Muscle of leg (tissue), 11 donors: ENCODE measurements around the gene HK3. TPM values are rescaled to one million over a fixed set of nuclear protein-coding genes. Genes with fewer than 3 reads are reported as not detected.

Experiments
- DNase-seq: peaks from one replicate; pipeline ENCODE4 v3.0.0; 2013
- H3K27ac ChIP-seq: one replicate; pipeline ENCODE4 v1.5.1; 2013; ENCODE audit warnings: mild to moderate bottlenecking, low read length, control low read depth
- H3K27me3 ChIP-seq: one replicate; pipeline ENCODE4 v1.6.1; 2013; ENCODE audit warnings: low read length; ENCODE audit not compliant: control insufficient read depth, insufficient read depth
- H3K36me3 ChIP-seq: one replicate; pipeline ENCODE4 v1.6.1; 2013; ENCODE audit warnings: low read length; ENCODE audit not compliant: control insufficient read depth, insufficient read depth
- H3K4me1 ChIP-seq: one replicate; pipeline ENCODE4 v1.6.1; 2013; ENCODE audit warnings: low read length; ENCODE audit not compliant: control insufficient read depth, insufficient read depth
- H3K4me3 ChIP-seq: one replicate; pipeline ENCODE4 v1.5.1; 2013; ENCODE audit warnings: low read length, control low read depth
- H3K9me3 ChIP-seq: replicated peaks from 2 replicates; pipeline ENCODE4 v1.6.1; 2013; ENCODE audit warnings: low read depth, low read length; ENCODE audit not compliant: control insufficient read depth
- WGBS: methylation state at CpG from one replicate; pipeline ENCODE4 v1.1.5; 2013; ENCODE audit warnings: missing lambda C conversion rate; ENCODE audit not compliant: insufficient coverage; 5-methylcytosine and 5-hydroxymethylcytosine counted together
- polyA plus RNA-seq, 8 donors: library from polyadenylated mRNA; unstranded; fragments of 120-200 nt; gene quantifications; one replicate each; pipeline versions ENCODE4 v1.2.1 to v1.2.3, GENCODE V29; 2013; ENCODE audit warnings: inconsistent platforms in 1 of 8, low replicate concordance in 1 of 8; ENCODE audit not compliant: insufficient read length in 8 of 8, insufficient read depth in 1 of 8
- total RNA-seq: library from RNA; stranded (reverse); fragments of 120-200 nt; gene quantifications from one replicate; pipeline ENCODE4 v1.2.4, GENCODE V29; 2013

HK3 gene
- total and polyA plus RNA-seq, 9 donors, result 0.49 to 1.9 (median 1.2) TPM

DNA sequence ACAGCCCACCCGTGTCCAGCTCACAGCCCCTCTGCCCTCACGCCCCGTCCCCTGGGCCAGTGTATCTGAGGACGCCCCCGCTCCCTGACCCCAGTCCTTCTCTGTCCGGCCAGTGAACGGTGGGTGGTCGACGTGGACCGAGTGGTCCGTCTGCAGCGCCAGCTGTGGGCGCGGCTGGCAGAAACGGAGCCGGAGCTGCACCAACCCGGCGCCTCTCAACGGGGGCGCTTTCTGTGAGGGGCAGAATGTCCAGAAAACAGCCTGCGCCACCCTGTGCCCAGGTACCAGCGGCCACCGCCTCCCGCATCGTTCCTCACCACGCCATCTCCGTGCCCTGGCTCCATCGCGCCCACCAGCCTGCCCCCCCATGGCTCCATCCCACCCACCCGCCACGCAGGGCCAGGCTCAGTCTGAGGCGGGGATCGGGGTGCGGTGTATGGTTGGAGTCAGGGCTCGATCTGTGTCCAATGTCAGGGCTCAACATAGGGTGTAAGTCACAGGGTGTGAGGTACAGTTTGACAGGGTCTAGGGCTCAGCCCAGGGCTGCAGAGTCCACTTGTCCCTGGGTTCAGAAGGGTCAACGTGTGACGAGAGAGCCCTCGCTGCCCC lies 29.5 kb downstream of the HK3 start:
- H3K27me3 ChIP-seq, result peaks cover 46% of the 10 kb centered on the region
- 77% methylated on average over 28 of the region's 38 CpGs for WGBS
- H3K27ac ChIP-seq, result no peak overlapping the region

DNA sequence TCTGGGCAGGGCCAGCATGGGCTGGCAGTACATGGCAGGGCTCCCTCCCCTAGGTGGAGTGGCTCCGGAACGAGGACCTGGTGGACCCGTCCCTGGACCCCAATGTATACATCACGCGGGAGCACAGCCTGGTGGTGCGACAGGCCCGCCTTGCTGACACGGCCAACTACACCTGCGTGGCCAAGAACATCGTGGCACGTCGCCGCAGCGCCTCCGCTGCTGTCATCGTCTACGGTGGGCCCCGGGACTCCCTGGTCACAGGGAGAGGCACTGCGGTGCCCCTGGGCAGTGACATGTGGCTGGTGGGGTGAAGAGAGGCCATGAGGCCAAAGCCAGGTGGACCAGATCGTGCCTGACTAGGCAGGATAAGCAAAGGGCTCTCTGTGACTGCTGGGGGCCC lies 30.4 kb downstream of the HK3 start:
- WGBS, result 87% methylated on average over 20 of the region's 20 CpGs
- H3K27me3 ChIP-seq, result peaks cover 48% of the 10 kb centered on the region

More for the DNA sequence above, 29.5 kb downstream of the HK3 start:
- no peak for DNase-seq
- Histone ChIP-seq H3K4me3 (no peak overlapping the region), H3K4me1 (peaks cover 3% of the 10 kb centered on the region), H3K36me3 (no peaks in the 10 kb centered on the region), H3K9me3 (no peaks in the 10 kb centered on the region)

DNA sequence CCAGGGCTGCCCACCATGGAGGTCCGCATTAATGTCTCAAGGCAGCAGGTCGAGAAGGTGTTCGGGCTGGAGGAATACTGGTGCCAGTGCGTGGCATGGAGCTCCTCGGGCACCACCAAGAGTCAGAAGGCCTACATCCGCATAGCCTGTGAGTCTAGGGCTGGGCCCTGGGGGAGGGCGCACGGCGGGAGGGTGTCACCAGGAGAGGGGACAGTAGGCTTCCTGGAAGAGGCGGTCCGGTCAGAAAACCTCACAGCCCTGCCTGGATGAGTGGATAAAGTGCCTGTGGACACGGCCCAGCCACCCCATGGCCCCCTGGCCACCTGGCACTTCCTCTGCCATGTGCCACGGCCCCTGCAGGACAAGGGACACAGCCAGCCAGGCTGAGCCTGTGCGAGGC lies 31.0 kb downstream of the HK3 start:
- H3K9me3 ChIP-seq, result no peaks in the 10 kb centered on the region
- peaks cover 52% of the 10 kb centered on the region for H3K27me3 ChIP-seq
- WGBS, result 89% methylated on average over 14 of the region's 14 CpGs
- H3K36me3 ChIP-seq, result no peaks in the 10 kb centered on the region
- H3K4me1 ChIP-seq, result no peaks in the 10 kb centered on the region
- H3K27ac ChIP-seq, result no peak overlapping the region
- DNase-seq, result no peak
- H3K4me3 ChIP-seq, result no peak overlapping the region

More for the DNA sequence above, 30.4 kb downstream of the HK3 start:
- Histone ChIP-seq H3K27ac (no peak overlapping the region), H3K4me3 (no peak overlapping the region), H3K4me1 (no peaks in the 10 kb centered on the region), H3K9me3 (no peaks in the 10 kb centered on the region), H3K36me3 (no peaks in the 10 kb centered on the region)
- DNase-seq, result no peak

DNA sequence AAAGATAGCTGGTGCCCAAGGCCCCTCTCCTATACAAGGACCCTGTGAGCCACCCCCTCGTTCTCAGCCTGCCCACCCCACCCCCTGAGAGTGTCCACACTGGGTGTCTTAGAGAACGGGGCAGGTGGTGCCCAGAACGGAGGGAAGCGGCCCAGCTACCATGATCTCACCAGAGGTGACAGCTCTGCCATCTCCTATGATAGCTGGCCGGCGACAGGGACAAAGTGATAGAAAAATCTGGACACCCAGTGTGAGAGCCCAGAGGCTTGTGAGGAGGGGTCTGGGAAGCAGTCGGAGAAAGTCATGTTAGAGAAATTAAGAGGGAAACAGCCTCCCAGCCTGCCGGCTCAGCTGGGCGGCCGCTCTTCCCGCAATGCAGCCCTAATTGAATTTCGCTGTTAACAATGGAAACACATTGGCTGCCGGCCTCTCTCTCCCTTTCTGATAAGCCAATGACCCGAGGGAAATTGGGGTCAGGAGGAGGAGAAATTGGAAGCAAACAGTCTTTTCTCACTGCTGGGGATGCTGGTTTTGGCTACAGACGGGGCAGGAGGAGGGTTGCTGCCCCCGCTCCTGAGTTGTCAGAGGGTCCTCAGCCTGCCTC lies 32.3 kb downstream of the HK3 start:
- Histone ChIP-seq H3K27me3 (peaks cover 65% of the 10 kb centered on the region), H3K36me3 (no peaks in the 10 kb centered on the region), H3K9me3 (no peaks in the 10 kb centered on the region), H3K27ac (no peak overlapping the region), H3K4me3 (no peak overlapping the region), H3K4me1 (no peaks in the 10 kb centered on the region)
- DNase-seq, result no peak
- WGBS, result 34% methylated on average over 11 of the region's 16 CpGs

DNA sequence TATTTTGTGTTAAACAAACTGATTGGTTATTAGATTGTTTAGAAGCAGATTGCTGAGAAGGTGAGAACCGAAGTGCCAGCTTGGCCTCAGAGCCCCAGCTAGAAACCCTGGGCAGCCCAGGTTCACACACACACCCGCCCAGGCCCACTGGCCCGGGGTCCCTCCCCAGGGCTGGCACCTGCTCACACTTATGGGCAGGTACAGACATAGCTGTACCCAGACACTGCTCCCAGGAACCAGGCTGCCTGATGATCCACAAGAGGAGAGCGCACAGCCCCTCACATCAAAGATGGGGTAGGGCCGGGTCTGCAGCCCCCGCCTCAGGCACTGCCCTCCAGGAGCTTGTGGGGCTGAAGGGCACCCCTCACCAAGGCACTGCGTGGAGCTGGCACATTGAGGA lies 33.2 kb downstream of the HK3 start:
- no peaks in the 10 kb centered on the region for H3K9me3 ChIP-seq
- no peak overlapping the region for H3K4me3 ChIP-seq
- DNase-seq, result no peak
- H3K27ac ChIP-seq, result no peak overlapping the region
- no peaks in the 10 kb centered on the region for H3K36me3 ChIP-seq
- H3K27me3 ChIP-seq, result peaks cover 67% of the 10 kb centered on the region
- WGBS, result 89% methylated on average over 5 of the region's 7 CpGs
- no peaks in the 10 kb centered on the region for H3K4me1 ChIP-seq

DNA sequence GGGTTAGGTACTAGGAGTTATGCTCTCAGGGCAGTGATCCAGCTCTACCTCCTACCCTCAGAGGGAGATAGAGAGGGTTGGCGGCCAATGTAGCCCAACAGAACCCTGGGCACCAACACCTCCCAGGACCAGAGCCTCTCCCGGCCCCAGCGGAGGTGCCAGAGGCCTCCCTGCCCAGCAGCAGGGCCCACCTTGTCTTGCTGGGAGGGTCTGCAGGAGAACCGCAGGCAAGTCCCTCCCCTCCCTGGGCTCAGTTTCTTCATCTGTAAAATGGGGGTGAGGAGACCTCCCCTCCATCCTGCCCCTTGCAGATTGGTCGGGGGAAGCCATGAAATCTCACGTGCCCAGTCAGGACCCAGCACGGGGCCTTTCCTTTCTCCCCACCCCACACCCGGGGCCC lies 34.4 kb downstream of the HK3 start:
- H3K4me3 ChIP-seq, result no peak overlapping the region
- WGBS, result 73% methylated on average over 3 of the region's 8 CpGs
- no peaks in the 10 kb centered on the region for H3K36me3 ChIP-seq
- no peaks in the 10 kb centered on the region for H3K9me3 ChIP-seq
- H3K27ac ChIP-seq, result no peak overlapping the region
- H3K27me3 ChIP-seq, result peaks cover 66% of the 10 kb centered on the region
- no peaks in the 10 kb centered on the region for H3K4me1 ChIP-seq
- no peak for DNase-seq

DNA sequence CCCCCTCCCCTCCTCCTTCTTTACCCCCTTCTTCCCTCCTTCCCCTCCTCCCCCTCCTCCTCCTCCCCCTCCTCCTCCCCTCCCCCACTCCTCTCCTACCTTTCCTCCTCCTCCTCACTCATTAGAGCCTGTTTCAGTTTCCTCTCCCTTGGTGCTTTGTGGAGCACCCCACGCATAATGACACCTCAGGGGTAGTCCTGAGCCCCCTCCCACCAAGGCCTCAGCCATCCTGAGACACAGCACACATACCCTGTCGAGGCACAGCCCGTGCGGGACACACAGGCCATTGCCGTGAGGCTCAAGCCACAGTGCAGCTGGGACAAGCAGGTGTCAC lies 35.4 kb downstream of the HK3 start:
- H3K4me1 ChIP-seq, result no peaks in the 10 kb centered on the region
- no peak overlapping the region for H3K27ac ChIP-seq
- DNase-seq, result no peak
- no peaks in the 10 kb centered on the region for H3K9me3 ChIP-seq
- no peak overlapping the region for H3K4me3 ChIP-seq
- peaks cover 70% of the 10 kb centered on the region for H3K27me3 ChIP-seq
- no peaks in the 10 kb centered on the region for H3K36me3 ChIP-seq
- WGBS, result 26% methylated on average over 5 of the region's 5 CpGs

DNA sequence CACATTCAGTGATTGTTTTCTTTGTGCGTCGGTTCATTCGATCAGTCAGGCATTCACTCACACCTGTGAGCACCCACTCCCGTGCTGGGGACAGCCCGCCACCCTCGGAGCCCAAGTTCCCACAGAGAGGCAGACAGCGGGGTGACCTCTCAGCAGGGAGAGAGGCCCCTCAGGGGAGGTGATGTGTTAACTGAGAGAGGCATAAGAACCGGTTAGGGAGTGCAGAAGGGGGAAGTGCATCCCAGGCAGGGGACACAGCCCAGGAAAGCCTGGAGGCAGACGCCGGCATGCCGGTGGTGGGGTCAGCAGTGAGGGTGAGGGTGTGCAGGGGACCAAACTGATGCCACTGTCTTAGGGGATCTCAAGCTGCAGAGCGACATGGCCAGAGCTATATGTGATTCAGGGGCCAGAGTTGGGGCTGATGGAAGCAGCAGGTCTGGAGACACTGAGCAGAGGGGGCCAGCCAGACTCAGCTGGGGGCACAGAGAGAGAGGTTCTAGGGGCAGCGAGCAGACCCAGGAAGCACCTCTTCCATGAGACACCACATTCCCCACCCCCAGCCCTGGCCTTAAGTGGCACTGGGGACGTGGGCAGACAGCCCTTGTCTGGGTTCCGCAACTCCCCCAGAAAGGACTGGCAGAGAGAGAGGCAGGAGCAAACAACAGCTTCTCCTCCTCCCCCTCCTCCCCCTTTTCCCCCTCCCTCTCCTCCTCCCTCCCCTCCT lies 35.9 kb downstream of the HK3 start:
- Histone ChIP-seq H3K27me3 (peaks cover 70% of the 10 kb centered on the region), H3K4me3 (no peak overlapping the region), H3K36me3 (no peaks in the 10 kb centered on the region), H3K4me1 (no peaks in the 10 kb centered on the region), H3K9me3 (no peaks in the 10 kb centered on the region), H3K27ac (no peak overlapping the region)
- no peak for DNase-seq
- WGBS, result 14% methylated on average over 9 of the region's 15 CpGs

DNA sequence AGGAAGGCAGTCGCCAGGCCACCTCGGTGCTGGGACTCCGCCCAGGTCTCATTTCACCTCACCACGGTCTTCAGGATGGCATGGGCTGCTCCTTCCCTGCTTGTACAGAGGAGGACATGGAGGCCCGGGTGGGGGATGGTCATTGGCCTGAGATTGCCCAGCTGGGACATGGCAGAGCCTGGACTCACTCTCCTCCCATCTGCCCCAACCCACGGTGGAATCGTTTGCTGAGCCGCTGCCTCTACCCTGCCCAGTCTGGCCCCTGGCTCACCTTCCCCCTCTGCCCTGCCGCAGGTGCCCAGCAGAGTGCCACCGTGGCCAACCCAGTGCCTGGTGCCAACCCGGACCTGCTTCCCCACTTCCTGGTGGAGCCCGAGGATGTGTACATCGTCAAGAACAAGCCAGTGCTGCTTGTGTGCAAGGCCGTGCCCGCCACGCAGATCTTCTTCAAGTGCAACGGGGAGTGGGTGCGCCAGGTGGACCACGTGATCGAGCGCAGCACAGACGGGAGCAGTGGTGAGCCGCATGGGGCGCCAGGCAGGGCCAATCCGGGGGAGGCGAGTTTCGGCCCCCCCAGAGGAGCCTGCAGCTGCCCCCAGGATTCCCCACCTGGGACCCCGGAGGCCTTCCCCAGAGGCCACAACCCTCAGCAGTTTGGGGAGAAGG lies 36.7 kb downstream of the HK3 start:
- Histone ChIP-seq H3K9me3 (no peaks in the 10 kb centered on the region), H3K27me3 (peaks cover 63% of the 10 kb centered on the region), H3K27ac (no peak overlapping the region), H3K4me3 (no peak overlapping the region), H3K36me3 (no peaks in the 10 kb centered on the region), H3K4me1 (no peaks in the 10 kb centered on the region)
- no peak for DNase-seq
- whole genome bisulfite sequencing, result 64% methylated on average over 18 of the region's 28 CpGs

DNA sequence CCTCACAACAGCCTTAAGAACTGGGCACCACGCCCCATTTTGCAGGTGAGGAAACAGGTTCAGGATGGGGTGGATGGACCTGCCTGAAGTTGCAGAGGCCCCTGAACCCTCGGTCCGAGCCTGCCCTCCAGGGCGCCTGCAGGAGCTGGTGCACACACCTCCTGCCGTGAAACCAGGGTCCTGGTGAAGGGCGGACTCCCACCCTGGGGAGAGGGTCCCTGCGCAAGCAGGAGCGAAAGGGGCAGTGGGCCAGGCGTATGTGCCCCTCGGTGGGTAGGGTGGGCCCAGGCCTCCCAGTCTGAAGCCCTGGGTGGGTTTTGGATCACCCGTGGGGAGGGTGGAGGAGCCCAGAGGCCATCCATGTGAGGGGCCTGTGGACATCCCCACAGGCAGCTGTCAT lies 37.9 kb downstream of the HK3 start:
- no peak overlapping the region for H3K27ac ChIP-seq
- no peak overlapping the region for H3K4me3 ChIP-seq
- H3K4me1 ChIP-seq, result no peaks in the 10 kb centered on the region
- WGBS, result 81% methylated on average over 11 of the region's 11 CpGs
- no peaks in the 10 kb centered on the region for H3K9me3 ChIP-seq
- H3K36me3 ChIP-seq, result no peaks in the 10 kb centered on the region
- no peak for DNase-seq
- H3K27me3 ChIP-seq, result peaks cover 51% of the 10 kb centered on the region
